Epithelial cell of proximal tubule (primary cell): ENCODE data around the gene MAT2A. TPM values are rescaled to one million over a fixed set of nuclear protein-coding genes. Genes with fewer than 3 reads are reported as not detected.

ENCODE experiments used
- DNase-seq: peaks from one replicate; pipeline ENCODE4 v3.0.0-alpha.2; 2011; ENCODE audit warnings: low read depth
- H3K4me3 ChIP-seq: 2 replicates; pipeline ENCODE4 v1.5.1; 2011; ENCODE audit warnings: low read depth, mild to moderate bottlenecking, low read length
- total RNA-seq: library from RNA; depleted of rRNA; stranded (reverse); fragments of >200 nt; gene quantifications from 2 replicates; pipeline ENCODE4 v1.2.3, GENCODE V29; 2015
- TF ChIP-seq, protein P1 (sequence below): conservative IDR thresholded peaks from 2 replicates; pipeline ENCODE4 v1.5.1; 2012; ENCODE audit warnings: low read depth, mild to moderate bottlenecking, low read length

MAT2A gene
- total RNA-seq, 1 donor from 2014 or later: 64.6 TPM

DNA sequence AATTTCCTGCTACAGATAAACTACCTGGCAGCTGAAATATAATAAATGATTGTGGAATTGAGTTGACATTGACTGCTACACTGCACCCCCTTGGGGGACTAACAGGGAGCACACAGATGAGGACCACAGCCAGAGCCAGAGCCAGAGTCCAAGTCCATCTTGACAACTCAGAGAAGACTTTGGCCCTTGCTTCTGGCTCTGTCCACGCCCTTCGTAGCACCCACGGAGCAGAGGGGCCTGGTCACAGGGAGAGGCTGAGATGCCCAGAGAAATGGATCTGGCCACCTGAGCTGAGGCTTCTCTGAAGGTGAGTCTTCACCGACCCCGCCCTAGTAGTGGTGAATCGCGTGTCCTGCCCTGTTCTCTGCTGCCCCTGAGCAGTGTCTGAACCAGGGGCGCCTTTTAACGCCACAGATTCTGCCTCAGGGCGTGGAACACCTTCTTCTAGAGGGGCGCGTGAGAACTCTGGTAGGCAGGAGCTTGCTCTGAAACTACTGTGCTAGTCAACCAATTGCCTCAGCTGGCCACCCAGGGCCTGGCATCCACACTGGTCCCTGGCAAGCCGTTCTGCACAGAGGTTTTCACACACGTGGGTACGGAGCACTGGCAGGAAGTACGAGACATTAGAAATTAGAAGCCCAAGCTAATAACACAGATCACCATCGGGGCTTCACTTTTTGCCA lies 35.7 kb upstream of the MAT2A start:
- TF ChIP-seq, protein P1, sequence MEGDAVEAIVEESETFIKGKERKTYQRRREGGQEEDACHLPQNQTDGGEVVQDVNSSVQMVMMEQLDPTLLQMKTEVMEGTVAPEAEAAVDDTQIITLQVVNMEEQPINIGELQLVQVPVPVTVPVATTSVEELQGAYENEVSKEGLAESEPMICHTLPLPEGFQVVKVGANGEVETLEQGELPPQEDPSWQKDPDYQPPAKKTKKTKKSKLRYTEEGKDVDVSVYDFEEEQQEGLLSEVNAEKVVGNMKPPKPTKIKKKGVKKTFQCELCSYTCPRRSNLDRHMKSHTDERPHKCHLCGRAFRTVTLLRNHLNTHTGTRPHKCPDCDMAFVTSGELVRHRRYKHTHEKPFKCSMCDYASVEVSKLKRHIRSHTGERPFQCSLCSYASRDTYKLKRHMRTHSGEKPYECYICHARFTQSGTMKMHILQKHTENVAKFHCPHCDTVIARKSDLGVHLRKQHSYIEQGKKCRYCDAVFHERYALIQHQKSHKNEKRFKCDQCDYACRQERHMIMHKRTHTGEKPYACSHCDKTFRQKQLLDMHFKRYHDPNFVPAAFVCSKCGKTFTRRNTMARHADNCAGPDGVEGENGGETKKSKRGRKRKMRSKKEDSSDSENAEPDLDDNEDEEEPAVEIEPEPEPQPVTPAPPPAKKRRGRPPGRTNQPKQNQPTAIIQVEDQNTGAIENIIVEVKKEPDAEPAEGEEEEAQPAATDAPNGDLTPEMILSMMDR: no peak
- H3K4me3 ChIP-seq: no peak overlapping the region
- no peak for DNase-seq

DNA sequence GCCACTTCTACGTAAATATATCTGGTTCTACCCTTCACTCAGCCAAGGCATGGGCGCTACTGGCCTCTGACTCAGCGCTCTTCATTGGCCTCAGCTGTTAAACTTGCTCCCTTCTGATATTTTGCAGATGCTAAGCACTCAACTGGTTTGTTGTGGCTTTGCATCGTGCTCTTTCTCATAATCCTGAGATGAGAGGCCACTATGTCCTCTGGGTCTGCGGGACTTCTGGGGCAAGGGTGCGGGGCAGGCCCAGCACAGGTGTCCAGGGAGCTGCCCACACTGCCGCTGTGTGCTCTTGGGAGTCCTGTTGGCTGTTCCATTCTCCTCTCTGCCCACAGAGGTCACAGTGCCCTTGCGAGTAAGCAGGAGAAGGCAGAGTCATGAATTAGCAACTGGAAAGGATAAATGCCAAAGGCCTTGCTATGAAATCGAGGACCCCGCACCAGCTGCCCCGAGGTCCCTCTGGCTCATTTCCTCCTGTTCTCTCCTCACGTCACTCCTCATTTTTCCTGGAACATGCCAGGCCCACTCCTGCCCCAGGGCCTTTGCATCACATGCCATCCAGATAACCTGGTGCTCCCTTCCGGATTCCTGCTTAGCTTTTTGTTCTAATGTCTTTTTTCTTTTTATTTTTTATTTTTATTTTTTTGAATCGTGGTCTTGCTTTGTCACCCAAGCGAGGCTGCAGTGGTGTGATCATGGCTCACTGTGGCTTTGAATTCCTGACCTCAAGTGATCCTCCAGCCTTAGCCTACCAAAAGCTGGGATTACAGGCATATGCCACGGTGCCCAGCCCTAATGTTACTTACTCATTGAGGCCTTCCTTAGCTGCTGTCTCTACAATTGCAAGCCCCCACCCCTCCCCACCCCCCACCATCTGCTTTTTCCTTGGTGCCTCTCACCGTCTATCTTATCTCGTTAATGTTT lies 34.9 kb upstream of the MAT2A start:
- TF ChIP-seq, protein P1: no peak
- DNase-seq: peak; percentile 80
- no peak overlapping the region for H3K4me3 ChIP-seq

DNA sequence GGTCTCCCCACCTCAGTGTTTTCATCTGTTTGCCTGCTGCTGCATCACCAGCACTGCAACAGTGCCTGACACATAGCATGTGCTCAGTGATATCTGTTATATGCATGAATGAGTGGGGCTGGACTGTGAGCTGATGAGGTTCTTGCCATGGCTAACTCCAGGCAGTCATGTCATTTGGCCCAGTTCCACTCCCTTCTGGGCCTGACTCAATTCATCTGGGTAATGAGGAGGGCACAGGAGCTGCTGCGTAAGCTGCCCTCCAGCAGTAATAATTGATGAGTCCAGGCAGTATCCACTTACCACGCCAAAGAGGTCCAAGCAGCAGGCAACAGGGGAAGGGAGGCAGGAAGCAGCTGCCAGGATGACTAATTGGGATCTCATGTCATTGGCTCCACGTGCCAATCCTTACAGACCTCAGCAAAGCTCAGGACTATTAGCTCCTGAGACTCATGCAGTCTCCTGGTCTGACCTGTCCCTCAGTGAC lies 34.1 kb upstream of the MAT2A start:
- no peak overlapping the region for H3K4me3 ChIP-seq
- TF ChIP-seq, protein P1: no peak
- DNase-seq: peak; percentile 99

DNA sequence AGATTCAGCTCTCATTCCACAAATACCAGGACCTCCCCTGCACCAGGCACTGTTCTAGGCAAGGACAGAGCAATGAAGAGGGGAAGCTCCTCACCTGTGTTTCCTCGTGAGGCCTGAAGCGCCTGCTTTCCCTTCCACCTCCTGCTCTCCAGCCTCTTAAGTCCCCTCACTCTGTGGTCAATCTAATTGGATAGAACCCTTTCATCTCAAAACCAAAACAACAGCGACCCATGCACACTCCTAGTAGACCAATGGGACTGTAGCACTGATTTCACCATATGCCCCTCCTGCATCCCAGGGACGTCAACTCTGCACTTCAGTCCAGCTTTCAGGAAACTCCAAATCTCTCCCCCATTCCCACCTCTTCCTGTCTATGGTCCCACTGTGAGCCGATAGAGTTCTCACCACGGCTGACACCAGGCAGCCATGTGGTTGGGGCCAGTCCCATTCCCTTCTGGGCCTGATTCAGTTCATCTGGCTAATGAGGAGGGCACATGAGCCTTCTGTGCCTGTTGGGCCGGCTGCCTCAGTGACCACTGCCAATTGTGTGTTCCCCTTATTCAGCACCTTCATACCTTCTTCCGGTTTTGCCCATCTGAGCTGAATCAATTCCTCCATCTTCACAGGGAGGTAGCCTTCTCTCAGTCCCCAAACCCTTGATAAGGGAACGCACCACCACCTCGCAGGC lies 33.3 kb upstream of the MAT2A start:
- TF ChIP-seq, protein P1: no peak
- no peak for DNase-seq
- H3K4me3 ChIP-seq: no peak overlapping the region

DNA sequence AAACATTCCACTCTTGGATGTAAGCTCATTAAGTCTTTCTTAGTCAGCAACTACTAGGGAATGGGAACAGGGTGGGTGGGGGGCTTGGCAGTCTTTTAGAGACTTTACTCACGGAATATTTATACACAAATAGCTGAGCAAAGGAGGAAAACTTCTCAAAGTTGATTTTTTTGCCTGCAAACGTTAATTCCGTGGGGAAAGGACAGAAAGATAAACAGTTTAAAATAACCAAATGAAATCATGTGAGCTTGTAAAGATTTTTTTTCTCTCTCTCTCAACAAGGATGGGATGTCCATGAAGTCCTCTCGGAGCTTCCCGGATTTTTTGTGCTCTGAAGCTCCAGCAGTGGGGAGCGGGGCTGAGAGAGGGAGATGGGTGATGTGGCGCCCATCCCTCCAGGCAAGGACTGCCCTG lies 32.2 kb upstream of the MAT2A start:
- TF ChIP-seq, protein P1: no peak
- no peak overlapping the region for H3K4me3 ChIP-seq
- no peak for DNase-seq

DNA sequence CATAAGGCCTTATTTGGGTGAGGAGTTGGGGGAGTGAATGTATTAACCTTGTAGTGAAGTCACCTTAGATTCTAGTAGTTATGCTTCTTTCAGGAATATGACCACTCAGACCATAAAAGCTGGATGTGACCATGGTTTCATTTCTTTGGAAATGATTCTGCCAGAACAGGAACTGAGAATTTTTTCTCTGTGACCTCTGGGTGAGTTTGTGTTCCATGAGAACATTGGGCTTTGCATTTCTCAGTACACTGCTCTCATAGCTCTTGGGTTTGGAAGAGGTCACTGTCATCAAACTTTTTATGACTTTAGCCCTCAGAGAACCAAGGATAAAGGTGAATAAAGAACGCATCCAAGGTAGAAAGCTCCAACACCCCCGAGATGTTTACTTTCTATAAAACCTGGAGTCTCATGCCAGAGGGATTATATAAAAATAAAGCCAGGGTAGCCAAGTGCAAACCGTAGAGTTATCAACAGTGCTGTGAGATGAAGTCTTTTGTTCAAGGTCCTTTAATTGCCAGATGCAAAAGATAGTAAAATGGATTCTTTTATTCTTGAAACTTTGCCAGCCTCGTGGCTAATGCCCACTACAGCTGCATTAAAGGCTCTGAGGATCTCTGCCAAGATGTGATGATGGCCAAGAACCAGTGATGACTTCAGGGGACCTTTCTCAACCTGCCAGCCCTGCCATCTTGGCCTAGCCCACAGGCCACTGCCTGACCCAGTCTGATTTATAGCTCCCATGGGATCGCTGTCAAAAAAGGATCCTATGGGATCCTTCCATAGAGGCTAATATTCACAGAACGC lies 27.8 kb upstream of the MAT2A start:
- no peak for DNase-seq
- TF ChIP-seq, protein P1: no peak
- H3K4me3 ChIP-seq: no peak overlapping the region
